GM19467 (cell line): ENCODE results near the gene DNAH8.

ENCODE experiments used
- ATAC-seq: cut with Tn5 transposase; IDR thresholded peaks from one replicate; pipeline ENCODE4 v1.9.1; 2021; ENCODE audit warnings: mild to moderate bottlenecking, moderate library complexity; ENCODE audit not compliant: unreplicated experiment

The DNAH8 gene

DNA sequence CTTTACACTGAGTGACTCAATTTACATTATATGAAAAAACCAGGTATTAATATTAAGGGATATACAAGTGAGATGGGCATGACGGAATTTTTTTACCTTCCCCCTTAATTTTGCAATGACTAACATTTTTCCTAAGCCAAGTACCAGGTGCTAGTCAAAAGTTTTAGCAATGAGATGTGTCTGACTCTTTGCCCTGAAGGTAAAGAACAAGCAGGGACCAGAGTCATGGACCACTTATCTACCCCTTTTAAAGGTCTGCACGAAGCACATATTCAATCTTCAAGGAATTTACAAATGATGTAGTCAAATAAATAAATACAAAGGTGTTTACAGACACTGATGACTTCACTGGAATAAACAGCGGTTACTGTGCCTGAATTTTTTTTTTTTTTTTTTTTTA is 13.6 kb upstream of the DNAH8 start:
- ATAC-seq: no peak

DNA sequence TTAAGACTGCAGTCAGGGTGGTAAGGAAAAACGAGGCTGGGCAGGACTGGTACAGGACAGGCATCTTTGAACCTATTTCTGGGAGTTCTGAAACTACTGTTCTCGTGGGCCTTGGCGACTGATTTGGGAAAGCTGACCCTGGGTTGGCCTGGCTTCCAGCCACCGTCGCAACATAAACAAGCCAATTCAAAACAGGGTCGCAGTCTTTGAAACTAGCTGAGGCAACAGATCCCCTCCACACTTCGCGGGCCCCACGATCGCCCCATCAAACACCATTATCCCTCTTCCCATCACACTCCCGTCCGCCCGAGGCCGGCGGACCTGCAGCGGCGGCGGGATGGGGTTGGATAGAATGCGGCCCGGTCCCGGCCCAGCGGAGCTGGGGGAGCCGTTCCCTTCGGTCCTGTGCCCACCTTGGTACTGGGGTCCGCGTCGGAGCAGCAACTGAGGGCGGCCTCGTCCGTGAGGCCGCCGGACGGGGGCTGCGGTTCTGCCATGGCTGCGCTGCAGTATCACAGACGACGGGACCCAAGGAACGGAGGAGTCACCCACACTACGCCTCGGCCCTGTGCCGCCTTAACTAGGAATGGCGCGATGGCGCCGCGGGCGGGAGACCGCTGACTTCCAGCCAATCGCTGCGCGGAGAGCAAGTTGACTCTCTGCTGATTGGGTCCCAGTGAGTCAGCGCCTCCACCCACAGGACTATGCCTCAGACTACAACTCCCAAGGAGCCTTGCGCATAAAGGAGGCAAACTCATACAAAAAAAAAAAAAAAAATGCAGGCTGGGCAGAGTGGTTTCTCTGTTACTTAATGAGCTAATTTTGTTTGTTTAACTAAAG is 12.3 kb upstream of the DNAH8 start, which contains the start of gene GLO1:
TSS of gene GLO1 (minus strand) at position 588 of the 840 bp plus-strand sequence. CDS start at position 497, 91 bp downstream.
- ATAC-seq: peak; percentile 99

DNA sequence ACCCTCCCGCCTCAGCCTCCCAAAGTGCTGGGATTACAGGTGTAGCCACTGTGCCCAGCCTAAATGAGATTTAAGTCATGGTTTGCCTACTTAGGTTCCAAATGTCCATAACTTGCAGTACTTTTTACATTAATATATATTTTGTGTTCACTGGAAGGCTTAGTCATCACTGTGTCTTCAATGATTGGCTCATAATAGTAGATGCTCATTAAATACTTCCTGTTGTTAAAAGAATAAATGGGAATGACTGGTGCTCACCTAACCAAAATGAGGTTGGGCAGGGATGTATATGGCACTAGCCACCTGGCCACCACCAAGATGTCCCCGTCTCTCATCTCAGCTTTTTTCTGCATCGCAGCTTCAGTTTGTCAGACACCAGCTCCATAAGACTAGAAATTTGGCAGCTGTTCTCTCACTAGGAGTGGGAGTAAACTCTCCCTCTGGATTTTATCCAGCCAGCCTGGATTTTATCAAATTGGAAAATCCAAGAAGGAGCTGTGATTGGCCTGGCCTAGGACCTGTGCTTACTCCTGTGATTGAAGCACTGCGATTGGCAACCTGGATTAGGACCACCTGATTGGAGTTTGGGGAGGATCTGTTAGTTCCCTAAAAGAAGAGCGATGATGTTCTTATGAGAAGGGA is 11.0 kb upstream of the DNAH8 start:
- no peak for ATAC-seq

DNA sequence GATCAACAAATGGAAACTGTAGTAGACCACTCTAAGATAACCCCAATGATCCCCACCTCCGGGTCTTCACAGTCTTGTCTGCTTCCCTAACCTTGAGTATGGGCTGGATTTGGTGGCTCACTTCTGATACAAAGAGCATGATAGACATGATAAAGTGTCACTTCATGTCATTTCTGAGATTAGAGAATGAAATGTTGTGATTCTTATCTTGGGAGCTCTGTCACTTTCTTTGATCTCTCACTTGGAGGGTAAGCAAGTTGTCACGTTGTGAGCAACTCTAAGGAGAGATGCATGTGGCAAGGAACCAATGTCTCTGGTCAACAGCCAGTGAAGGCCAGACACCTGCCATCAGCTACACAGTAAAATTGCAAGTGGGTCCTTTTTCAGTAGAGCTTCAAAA is 9.2 kb upstream of the DNAH8 start:
- ATAC-seq: no peak

DNA sequence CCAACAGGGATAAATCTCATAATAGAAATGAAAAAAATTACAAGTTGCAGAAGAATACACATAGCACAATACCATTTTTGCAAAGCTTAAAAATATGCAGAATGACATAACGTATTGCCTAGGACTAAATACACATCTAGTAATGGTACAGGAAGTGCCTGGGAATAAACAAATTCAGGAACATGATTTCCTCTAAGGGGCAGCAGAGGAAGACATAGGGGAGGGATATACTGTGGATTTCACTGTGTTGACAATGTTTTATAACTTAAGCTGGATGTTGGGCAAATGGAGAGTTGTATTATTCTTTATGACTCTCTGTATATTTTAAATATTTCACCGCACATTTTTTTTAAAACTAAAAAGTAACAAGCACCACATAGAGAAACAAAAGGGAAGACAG is 6.6 kb upstream of the DNAH8 start:
- no peak for ATAC-seq

DNA sequence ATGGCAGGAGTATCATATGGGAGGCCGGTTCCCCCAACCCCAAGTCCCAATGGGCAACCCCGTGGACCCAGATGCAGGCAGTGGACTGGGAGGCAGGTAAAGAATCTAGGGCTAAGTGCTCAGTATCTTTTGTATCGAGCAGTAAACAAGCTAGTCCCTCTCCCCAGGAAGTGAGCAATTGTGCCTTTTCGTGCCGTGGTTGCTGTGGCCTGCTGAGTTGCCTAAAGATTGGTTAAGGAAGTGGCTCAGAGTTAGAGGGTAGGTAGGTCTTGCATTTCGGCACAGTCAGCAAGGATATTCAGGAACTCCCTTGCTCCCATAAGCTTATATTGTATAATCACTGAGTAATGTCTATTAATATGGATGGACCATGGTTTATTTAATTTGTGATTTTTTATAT is 1.3 kb upstream of the DNAH8 start:
- no peak for ATAC-seq

DNA sequence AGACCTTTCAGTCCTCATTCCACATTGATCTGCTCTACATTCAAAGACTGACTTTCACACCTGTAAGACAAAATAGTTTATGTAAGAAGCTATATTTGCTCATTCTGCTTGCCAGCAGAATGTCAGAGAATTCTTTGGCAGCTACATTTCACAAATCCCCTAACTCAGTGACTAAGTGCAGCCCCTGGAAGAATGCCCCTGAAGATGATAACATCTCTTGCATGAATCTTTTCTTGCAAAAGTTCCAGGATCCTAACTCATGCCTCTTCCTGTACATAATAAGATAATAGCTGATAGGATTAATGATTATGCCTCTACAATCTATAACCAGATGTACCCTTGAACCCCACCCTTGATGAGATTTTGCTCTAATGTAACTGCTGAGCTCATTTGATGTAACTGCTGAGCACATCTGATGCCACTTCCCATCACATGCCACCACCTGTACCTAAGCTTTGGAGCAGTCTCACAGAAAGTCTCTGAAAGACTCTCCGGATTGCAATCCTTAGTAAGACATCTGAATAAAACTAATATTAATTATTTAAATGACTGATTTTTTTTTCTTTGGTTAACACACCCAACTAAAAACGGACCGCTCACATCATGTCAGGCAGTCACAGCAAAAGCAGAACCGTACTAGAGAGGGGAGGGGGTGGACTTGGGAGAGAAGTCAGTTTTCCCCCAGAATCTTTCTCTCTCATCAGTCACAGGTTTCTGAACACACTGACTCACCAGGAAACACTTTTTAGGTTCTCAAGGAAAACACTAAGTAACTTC is 684 bp upstream of the DNAH8 start:
- no peak for ATAC-seq

DNA sequence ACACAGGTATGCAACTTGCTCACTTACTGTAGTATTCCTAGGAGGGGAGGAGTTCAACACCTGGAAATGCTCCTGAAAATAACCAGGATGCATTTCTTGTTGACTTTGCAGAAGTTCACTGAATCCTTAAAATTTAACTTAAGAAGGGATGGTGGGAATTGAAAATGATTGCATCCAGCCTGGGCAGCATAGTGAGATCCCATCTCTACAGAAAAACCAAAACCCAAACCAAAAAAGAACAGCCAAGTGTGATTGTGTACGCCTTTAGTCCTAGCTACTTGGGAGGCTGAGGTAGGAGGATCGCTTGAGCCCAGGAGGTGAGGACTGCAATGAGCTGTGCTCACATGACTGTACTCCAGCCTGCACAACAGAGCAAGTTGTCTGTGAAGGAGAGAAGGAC is 1.7 kb downstream of the DNAH8 start:
- no peak for ATAC-seq

DNA sequence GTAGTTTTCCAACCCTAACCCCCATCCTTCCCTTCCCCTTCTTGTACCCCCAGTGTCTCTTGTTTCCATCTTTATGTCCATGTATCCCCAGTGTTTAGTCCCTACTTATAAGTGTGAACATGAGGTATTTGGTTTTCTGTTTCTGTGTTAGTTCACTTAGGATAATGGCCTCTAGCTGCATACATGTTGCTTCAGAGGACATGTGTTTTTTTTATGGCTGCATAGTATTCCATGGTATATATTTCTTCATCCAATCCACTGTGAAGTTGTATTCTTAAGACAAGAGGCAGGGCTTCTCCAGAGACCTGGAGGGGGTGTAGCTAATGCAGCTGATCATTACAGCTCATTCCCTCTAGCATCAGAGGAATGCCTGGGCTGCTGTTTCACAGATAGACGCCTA is 4.2 kb downstream of the DNAH8 start:
- no peak for ATAC-seq

DNA sequence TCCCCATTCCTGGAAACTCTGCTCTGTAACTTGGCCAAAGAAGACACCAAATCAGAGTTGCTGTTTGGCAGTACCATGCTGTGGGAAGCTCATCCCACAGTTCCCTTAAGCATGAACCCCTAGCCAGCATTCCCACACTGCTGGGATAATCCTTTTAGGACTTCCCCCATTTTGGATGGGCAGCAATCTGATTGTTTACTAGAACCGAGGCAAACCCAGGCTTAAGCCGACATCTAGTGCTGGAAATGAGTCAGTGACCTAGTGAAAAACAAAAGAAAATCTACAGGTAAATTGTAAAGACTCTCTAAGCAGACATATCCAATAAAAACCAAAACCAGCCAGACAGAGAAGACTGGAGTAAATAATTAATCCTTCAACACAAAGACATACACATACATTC is 5.2 kb downstream of the DNAH8 start:
- ATAC-seq: no peak

DNA sequence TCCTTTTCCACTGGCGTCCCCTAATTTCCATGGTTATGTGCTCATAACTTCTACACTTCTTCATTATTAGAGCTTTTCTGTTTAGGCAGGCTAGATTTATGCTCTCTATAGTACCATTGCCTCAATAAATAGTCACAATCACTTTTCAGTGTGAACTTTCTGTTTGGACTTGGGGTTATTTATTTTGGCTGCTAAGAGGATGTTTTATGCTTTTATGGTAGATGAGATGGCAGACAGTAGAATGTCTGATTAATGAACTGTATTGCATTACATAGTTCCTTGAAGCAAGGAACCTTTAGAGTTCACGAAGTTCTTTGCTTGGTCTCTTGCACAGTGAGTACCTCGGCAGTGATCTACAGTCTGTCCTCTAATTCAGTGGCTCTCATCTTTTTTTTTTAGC is 6.9 kb downstream of the DNAH8 start:
- no peak for ATAC-seq

DNA sequence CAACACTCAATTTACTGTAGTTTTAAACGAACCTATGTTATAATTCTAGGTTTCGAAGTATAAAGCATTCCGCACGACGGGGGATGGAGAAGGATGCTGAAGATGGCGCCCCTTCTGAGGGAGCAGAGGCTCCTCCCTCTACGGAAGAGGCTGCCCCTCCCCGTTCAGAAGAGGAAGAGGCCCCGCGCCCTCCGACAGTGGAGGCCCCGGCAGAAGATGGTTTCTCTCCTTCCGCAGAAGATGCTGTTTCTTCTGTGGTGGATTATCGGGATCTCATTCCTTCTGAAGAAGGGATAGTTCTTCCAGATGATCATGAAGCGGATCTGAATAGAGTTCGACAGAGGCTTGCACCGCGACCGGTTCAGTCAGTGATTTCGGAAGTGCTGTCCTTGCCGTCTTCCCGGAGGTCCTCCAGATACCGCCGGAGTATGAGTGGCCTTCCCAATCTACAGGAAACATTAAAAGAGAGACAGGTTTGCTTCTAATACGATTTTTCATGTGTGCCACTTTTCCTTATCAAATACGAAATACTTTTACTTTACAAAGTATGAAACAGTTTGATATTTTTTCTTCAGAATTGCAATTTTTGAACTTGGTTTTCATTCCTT is 7.7 kb downstream of the DNAH8 start:
- ATAC-seq: no peak

DNA sequence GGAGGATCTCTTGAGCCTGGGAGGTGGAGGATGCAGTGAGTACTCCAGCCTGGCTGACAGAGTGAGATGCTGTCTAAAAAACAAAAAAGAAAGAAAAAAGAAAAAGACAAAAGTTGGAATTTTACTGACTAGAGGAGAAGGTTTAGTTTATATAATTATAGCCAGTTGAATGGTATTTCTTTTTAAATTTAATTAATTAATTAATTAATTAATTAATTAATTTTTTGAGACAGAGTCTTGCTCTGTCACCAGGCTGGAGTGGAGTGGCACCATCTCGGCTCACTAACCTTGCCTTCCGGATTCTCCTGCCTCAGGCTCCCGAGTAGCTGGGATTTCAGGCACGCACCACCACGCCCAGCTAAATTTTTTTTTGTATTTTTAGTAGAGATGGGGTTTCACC is 8.7 kb downstream of the DNAH8 start:
- no peak for ATAC-seq

DNA sequence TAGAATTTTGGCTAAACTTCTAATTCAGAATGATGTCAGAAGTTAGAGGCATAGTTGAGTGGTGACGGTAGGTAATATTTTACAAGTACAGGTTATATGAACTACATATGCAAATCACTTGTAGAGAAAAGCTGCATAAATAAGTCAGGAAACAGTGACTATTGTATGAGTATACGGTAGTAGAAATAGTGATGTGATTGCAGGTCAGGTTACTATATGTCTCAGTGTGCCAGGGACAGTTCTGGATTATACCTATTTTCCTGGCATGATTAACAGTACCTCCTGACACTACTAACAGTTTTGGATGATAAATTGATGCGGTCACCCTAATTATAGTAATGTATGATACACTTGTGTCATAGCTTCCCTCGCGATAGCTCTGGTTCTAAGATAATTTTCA is 9.2 kb downstream of the DNAH8 start:
- ATAC-seq: no peak

DNA sequence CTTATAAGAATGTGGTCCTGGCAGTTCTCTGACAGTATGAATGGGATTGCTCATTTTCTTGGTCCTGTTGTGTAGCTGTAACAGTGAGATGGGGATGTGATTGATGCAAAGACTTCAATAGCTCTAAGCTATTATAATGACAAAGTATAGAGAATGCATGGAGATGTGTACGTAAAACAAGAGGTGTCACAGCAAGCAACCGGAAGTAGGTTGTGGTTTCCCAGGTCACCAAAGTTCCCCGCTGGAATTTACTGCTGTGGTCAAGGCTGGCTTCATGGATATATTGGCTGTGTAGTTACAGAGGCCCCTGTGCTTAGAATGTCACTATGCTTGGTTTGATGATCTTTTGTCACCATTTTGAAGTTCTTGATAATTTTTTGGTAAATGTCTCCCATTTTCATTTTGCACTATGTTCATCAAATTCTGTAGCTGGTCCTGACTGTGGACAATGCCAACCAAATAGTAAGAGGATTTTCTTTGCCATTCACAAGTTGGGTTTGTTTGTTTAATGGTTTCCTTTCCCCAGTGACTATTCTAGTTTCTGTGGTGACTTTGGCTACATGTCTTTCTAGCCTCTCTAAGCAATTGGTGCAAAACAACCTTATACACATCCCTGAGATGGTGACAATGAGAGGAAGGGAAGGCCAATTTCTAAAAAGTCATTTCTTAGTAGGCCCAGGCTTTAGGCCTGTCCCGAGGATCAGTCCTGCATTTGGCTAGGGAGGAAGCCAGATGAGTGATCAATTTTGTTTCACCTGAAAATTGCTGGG is 10.5 kb downstream of the DNAH8 start:
- ATAC-seq: no peak

DNA sequence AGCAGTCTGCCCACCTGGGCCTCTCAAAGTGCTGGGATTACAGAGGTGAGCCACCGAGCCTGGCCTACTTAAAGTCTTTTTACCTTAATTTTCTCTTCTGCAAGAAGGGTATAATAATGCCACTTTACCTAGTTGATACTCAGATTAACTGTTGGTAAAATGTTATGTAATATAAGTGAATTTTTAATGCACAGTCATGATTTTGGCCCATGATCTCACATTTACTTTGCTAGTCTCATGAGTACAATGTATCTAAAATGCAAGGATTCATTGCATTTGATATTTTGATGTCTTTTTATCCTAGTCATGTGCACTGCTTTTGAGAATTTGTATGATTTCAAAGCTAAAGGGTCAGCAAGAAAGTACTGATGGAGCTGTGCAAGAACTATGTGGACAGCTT is 13.1 kb downstream of the DNAH8 start:
- ATAC-seq: no peak

DNA sequence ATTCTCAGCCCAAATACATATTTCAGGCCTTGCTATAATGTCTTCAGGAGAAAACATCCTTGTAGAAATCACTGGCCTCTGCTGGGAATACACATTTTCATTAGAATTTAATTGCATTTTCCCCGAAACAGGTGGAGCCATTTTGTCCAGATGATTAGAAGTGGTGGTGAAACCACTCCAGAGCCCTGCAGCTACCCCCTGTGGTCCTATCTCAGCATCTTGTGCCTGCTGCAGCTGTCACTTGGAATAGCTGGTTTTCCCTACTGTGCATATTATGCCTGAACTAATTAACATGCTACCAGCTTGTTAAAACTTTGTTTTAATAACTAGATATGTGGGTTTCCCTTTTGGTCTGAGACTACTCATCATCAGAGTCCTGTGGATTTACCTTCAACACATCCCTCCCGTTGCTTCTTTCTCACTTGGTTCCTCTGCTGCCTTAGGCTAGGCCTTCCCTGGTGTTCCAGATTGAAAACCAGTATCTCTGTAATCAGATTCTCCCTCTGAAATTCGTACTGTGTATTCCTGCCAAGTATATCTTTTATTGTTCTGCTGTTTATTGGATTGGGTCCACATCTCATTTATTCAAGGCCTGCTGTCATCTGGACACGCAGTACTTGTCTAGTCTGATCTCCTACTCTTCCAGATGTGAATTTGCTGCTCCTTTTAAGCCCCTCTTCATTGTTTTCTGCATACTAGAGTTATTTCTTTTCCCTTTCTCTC is 15.2 kb downstream of the DNAH8 start:
- ATAC-seq: no peak

DNA sequence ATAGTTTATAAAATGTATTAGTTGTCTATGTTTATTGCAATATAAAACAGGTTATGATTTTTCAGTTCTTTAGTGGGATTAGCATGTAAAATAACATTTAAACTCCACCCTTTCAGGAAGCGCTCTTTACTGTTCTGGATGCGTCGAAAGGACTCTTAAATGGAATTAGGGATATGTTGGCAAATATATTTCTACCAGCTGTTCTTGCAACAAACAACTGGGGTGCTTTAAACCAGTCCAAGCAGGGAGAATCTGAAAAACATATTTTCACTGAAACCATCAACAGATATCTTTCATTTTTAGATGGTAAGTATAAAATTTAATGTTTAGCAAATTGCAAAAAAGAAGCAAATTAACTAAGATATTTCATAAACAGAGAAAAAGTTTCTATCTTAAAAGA is 21.8 kb downstream of the DNAH8 start:
- no peak for ATAC-seq

DNA sequence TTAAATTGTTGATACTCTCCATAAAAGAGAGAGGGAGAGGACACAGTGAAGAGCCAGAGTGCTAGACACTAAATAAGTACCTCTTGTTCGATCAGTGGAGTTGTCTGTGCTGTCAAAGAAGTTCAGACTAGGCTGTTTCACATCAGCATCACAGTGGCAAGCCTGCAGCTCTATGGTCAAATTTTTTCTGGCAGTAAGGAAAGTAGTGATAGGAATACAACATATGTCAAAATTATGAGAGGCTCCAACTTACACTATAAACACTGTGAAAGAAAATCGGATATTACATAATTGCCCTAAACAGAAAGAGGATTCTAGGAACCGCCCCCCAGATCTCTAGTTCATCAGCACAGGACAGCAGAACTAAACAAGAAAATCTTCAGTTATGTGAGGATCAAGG is 23.1 kb downstream of the DNAH8 start:
- ATAC-seq: no peak

DNA sequence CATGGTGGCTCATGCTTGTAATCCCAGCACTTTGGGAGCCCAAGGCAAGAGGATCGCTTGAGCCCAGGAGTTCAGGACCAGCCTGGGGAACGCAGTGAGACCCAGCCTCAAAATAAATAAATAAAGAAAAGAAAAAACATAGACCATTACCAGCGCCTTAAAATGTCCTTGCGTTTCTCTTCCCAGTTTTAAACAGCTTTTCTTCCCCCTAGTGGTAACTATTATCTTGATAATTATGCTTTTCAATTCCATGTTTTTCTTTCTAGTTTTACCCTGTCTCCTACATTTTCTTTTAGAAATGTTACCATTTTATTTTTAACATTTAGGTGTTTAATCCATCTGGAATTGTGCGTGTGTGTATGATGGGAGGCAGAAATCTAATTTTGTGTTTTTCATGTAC is 24.4 kb downstream of the DNAH8 start:
- no peak for ATAC-seq
